ENCODE results near the gene FBXO36. TPM values are rescaled to one million over a fixed set of nuclear protein-coding genes. Genes with fewer than 3 reads are reported as not detected.

FBXO36 gene
- total and polyA plus RNA-seq, 2 donors (not counting 3 experiments of a cell fraction or from before 2014, with no cell fraction given), result 0.53 to 1.2 TPM

DNA sequence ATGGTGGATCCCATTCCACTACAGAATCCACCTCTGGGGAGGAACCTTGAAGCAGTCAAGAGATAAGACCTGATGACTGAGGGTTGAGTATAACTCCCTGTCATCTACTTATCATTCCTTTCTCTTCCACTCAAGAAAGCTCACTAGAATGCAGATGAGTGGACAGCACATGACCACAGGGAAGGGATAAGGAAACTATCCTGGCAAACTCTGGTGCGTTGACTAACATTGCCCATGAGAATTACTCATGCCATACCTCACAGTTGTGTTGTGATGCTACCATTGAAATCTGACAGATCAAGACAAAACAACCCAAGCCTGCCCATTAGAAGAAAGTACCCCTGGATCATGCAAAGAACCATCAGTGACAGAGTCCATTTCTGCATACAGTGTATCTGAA is 119.9 kb downstream of the FBXO36 start:
- Histone ChIP-seq H3K36me3 (ENCODE audit: control insufficient read depth in 2 of 2, extremely low read depth in 1 of 2, insufficient read depth in 2 of 2, low read length in 2 of 2) (no peaks in the 10 kb centered on the region), H4K20me1 (replicated peaks; ENCODE audit: control insufficient read depth, extremely low read depth, insufficient read depth, low read length) (no peaks in the 10 kb centered on the region), H3K9me1 (replicated peaks; ENCODE audit: control insufficient read depth, extremely low read depth, insufficient read depth, low read length) (no peaks in the 10 kb centered on the region), H3K27ac (ENCODE audit: insufficient read depth, low read depth, low read length) (no peak overlapping the region), H3K9me3 (replicated peaks; ENCODE audit: control insufficient read depth, insufficient read depth, low read length) (no peaks in the 10 kb centered on the region), H3K4me2 (ENCODE audit: insufficient read depth, low read length) (no peak overlapping the region), H3K9ac (replicated peaks; ENCODE audit: extremely low read depth, insufficient read depth, low read length) (no peak overlapping the region), H2AFZ (ENCODE audit: low read depth, low read length) (no peak overlapping the region), H3K27me3 (ENCODE audit: control insufficient read depth in 2 of 2, insufficient read depth in 2 of 2, low read length in 2 of 2) (no peaks in the 10 kb centered on the region), H3K4me3 (replicated peaks in 1 of 3; ENCODE audit: insufficient read depth in 1 of 3, low read depth in 1 of 3, low read length in 3 of 3) (no peak overlapping the region), H3K4me1 (ENCODE audit: control insufficient read depth, extremely low read depth, insufficient read depth, low read length) (no peaks in the 10 kb centered on the region), H3K79me2 (ENCODE audit: control insufficient read depth, insufficient read depth, low read length) (no peaks in the 10 kb centered on the region)
- ChIA-PET POLR2A (no interaction called here), CTCF (no interaction called here)
- dilution Hi-C loops (cut with MboI; ENCODE audit: extremely low pct_ligation_motif_present, low sequenced_read_pairs), result no loop called here
- no TSS peak for BruUV-seq (replicated peaks)
- TF ChIP-seq GATA2 (IDR thresholded peaks at IDR 0.05; ENCODE audit: insufficient read depth, insufficient read length, low read depth, low read length) (no peak), EZH2 (IDR thresholded peaks at IDR 0.05; ENCODE audit: borderline replicate concordance, low read depth, low read length, severe bottlenecking) (no peak), FOS (IDR thresholded peaks at IDR 0.05; ENCODE audit: borderline replicate concordance, insufficient read depth, low read length) (no peak), POLR2A (IDR thresholded peaks at IDR 0.05; ENCODE audit: low read depth, low read length) (no peak), POLR2AphosphoS5 (IDR thresholded peaks at IDR 0.05; ENCODE audit: insufficient read depth, low read depth, low read length) (no peak), JUN (IDR thresholded peaks at IDR 0.05; ENCODE audit: borderline replicate concordance, insufficient read depth, insufficient read length, low read depth) (no peak), MYC (IDR thresholded peaks at IDR 0.05; ENCODE audit: low read depth, low read length) (no peak)
- TF ChIP-seq, protein P1, sequence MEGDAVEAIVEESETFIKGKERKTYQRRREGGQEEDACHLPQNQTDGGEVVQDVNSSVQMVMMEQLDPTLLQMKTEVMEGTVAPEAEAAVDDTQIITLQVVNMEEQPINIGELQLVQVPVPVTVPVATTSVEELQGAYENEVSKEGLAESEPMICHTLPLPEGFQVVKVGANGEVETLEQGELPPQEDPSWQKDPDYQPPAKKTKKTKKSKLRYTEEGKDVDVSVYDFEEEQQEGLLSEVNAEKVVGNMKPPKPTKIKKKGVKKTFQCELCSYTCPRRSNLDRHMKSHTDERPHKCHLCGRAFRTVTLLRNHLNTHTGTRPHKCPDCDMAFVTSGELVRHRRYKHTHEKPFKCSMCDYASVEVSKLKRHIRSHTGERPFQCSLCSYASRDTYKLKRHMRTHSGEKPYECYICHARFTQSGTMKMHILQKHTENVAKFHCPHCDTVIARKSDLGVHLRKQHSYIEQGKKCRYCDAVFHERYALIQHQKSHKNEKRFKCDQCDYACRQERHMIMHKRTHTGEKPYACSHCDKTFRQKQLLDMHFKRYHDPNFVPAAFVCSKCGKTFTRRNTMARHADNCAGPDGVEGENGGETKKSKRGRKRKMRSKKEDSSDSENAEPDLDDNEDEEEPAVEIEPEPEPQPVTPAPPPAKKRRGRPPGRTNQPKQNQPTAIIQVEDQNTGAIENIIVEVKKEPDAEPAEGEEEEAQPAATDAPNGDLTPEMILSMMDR (IDR thresholded peaks at IDR 0.05; ENCODE audit: extremely low read depth in 1 of 2, insufficient read depth in 1 of 2, low read depth in 1 of 2, low read length in 2 of 2), result no peak
- TF ChIP-seq, protein P2, sequence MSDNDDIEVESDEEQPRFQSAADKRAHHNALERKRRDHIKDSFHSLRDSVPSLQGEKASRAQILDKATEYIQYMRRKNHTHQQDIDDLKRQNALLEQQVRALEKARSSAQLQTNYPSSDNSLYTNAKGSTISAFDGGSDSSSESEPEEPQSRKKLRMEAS (IDR thresholded peaks at IDR 0.05; ENCODE audit: insufficient read depth, insufficient read length), result no peak
- intact Hi-C loops (cut with micrococcal nuclease), result no loop called here
- DNase-seq (ENCODE audit: low read depth, low spot score), result no peak
- FAIRE-seq, result no peak
